Measurements from ENCODE around the gene WNT7B. TPM values are rescaled to one million over a fixed set of nuclear protein-coding genes. Genes with fewer than 3 reads are reported as not detected.

WNT7B gene
- total and polyA plus RNA-seq, 2 of the 8 experiments (the other 6 are each of a cell fraction or from before 2014, with no cell fraction given), result 0.14 to 0.24 TPM

DNA sequence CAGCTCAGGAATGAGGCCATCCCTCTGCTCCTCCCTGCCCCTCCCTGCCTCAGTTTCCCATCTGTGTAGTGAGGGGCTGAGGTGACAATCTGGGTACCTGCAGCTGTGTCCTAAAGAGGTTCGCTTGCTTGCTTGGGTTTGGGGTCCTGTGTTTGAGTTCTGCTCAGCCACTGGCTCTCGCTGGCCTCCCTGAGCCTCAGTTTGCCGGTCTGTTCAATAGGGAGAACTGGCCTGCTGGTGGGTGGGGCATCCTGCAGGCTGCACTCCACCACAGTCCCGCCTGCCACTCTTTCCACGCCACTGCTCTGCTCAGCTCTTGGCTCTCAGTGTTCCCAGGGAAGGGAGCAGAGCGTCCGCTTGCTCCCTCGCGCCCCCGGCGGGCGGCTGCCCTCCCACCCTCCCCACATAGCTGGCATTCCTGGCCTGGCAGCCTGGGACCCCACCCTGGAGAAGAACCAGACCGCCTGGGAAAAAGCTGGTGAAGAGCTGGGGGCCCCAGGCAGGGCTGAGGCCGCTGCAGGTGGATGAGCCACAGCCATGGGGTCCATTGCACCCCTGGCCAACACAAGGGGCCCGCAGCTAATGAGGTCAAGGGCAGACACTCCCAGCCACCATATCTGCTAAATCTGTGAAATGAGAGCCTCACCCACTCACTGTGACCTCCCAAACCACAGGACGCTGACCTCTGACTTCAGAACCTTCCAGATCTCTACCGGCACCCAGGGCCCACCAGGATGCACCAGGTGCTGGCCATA, 15.1 kb downstream of the WNT7B start (continued):
- TF ChIP-seq CBX5 (IDR thresholded peaks at IDR 0.05; ENCODE audit: low read depth, low read length) (no peak), BRCA1 (IDR thresholded peaks at IDR 0.05; ENCODE audit: low read depth, low read length) (no peak), YY1 (IDR thresholded peaks at IDR 0.05; ENCODE audit: low read depth, low read length) (no peak), TEAD4 (IDR thresholded peaks at IDR 0.05; ENCODE audit: low read depth, low read length) (no peak; the same call in 1 of the 2 replicates), CHD1 (IDR thresholded peaks at IDR 0.05; ENCODE audit: low read depth, low read length) (no peak)
